HG03196 (cell line): ENCODE results near the gene TMOD2.
A peak's percentile ranks its signal among the peaks of the same experiment; 100 is the strongest.

ENCODE experiments used
- ATAC-seq: cut with Tn5 transposase; IDR thresholded peaks from one replicate; pipeline ENCODE4 v1.9.1; 2021; ENCODE audit not compliant: unreplicated experiment

The TMOD2 gene

GRCh38 chr15:51750792-51751696, at the start of gene TMOD2:
Gene TMOD2, plus strand, starts transcription at chr15:51751597. Its CDS starts 14,845 bp downstream, at chr15:51766442.
- ATAC-seq: peak; percentile 70

GRCh38 chr15:51702710-51703109, 48.7 kb upstream of the TMOD2 start:
- ATAC-seq: no peak

GRCh38 chr15:51706291-51706690, 45.1 kb upstream of the TMOD2 start:
- ATAC-seq: no peak

GRCh38 chr15:51706926-51707608, 44.3 kb upstream of the TMOD2 start:
- ATAC-seq: no peak

- no peak for ATAC-seq
Measured at GRCh38 chr15:51708013-51708412, 43.4 kb upstream of the TMOD2 start.

- ATAC-seq: no peak
Measured at GRCh38 chr15:51709031-51709430, 42.4 kb upstream of the TMOD2 start.

- ATAC-seq: no peak
Measured at GRCh38 chr15:51714162-51714561, 37.2 kb upstream of the TMOD2 start.

GRCh38 chr15:51714911-51715310, 36.5 kb upstream of the TMOD2 start:
- no peak for ATAC-seq

- ATAC-seq: no peak
Measured at GRCh38 chr15:51718219-51718618, 33.2 kb upstream of the TMOD2 start.

- ATAC-seq: no peak
Measured at GRCh38 chr15:51718746-51719145, 32.7 kb upstream of the TMOD2 start.

- no peak for ATAC-seq
Measured at GRCh38 chr15:51720201-51720995, 31.0 kb upstream of the TMOD2 start.

GRCh38 chr15:51721199-51721960, 30.0 kb upstream of the TMOD2 start:
- ATAC-seq: no peak

- no peak for ATAC-seq
Measured at GRCh38 chr15:51724199-51724598, 27.2 kb upstream of the TMOD2 start.

GRCh38 chr15:51724673-51725072, 26.7 kb upstream of the TMOD2 start:
- no peak for ATAC-seq

GRCh38 chr15:51726302-51727073, 24.9 kb upstream of the TMOD2 start:
- ATAC-seq: peak; percentile 63

GRCh38 chr15:51727141-51727897, 24.1 kb upstream of the TMOD2 start:
- no peak for ATAC-seq

GRCh38 chr15:51731549-51732267, 19.7 kb upstream of the TMOD2 start:
- ATAC-seq: peak; percentile 50

- ATAC-seq: no peak
Measured at GRCh38 chr15:51732646-51733045, 18.8 kb upstream of the TMOD2 start.
